ENCODE measurements around the gene AATF. TPM values are rescaled to one million over a fixed set of nuclear protein-coding genes. Genes with fewer than 3 reads are reported as not detected.

The AATF gene
- total and polyA plus RNA-seq, 2 of the 8 experiments (the other 6 are each of a cell fraction or from before 2014, with no cell fraction given) = 20.1 to 62.8 TPM

DNA sequence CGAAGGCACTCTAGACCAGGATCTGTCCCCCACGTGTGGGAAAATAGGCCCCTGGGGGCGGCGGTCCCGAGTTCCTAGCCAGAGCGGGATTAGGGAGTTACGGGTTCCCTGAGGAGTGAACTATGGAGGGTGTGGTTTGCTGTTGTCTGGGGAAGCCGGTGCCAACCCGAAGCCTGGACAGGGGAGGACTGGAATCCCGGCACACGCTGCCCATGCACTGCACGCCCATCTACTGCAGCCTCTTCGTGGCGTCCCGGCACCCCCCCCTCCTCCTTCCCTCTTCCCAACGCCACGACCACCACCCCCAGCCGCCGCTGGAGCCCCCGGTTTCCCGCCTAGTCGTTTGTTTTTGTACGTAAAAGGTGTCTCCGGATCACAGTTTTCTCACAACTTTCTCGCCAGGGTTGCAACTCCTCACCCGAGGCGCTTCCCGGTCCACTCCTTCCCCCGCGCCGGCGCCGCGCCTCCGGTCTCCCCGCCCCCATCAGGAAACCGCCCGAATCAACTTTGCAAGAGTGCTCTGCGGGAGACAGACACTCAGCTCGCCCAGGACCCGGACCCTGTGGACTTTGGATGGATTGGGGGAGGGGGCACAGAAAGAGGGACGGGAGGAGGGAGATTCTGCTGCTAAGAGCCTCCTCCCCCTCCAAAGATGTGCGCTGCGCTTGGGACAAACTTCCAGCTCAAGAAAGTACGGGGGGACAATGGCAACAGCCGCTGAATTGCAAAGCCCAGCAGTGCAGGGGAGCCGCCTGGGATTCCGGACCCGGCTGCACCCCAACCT, 12.9 kb upstream of the AATF start (continued):
- TF ChIP-seq CTBP2 (IDR thresholded peaks at IDR 0.05; ENCODE audit: borderline replicate concordance, insufficient read depth, insufficient read length, low read length) = peak; percentile 17
- no peak for TF ChIP-seq NANOG (IDR thresholded peaks at IDR 0.05; ENCODE audit: insufficient read depth, low read depth, low read length, poor library complexity, severe bottlenecking)

All from H1 (cell line).